WTC11 (cell line): ENCODE results near the gene TMEM200A. TPM values are rescaled to one million over a fixed set of nuclear protein-coding genes. Genes with fewer than 3 reads are reported as not detected.

ENCODE experiments used
- ATAC-seq: fragments of 200-7000 bp; cut with Tn5 transposase; 2 replicates; pipeline ENCODE4 v1.10.0; 2021; ENCODE audit warnings: mild to moderate bottlenecking, moderate library complexity
- CTCF ChIA-PET: fragments of 300-600 bp; sonication (Branson Sonifier 250); formaldehyde crosslinking; loops from one replicate; lab custom pipeline; 2021; ENCODE audit warnings: antibody characterized with exemption; lab: Charles Lee
- POLR2A ChIA-PET: fragments of 350-600 bp; sonication (Branson Sonifier 250); formaldehyde crosslinking; loops from one replicate; lab custom pipeline; 2021; ENCODE audit warnings: antibody characterized with exemption; lab: Charles Lee
- DNase-seq: peaks from one replicate; pipeline ENCODE4 v3.0.0; 2021; ENCODE audit warnings: low spot score
- H3K27ac Mint-ChIP-seq: 2 replicates; pipeline ENCODE4 v1.8.0; 2021; ENCODE audit warnings: mixed read lengths
- H3K27me3 Mint-ChIP-seq: 2 replicates; pipeline ENCODE4 v1.8.0; 2021; ENCODE audit warnings: low read depth, mild to moderate bottlenecking, moderate library complexity, mixed read lengths
- H3K36me3 Mint-ChIP-seq: 2 replicates; pipeline ENCODE4 v1.8.0; 2021; ENCODE audit warnings: mixed read lengths
- H3K4me1 Mint-ChIP-seq: 2 replicates; pipeline ENCODE4 v1.8.0; 2022; ENCODE audit warnings: mixed read lengths
- H3K4me3 Mint-ChIP-seq: 2 replicates; pipeline ENCODE4 v1.8.0; 2021; ENCODE audit warnings: mild to moderate bottlenecking, moderate library complexity, mixed read lengths
- H3K9me3 Mint-ChIP-seq: 2 replicates; pipeline ENCODE4 v1.8.0; 2021; ENCODE audit warnings: mixed read lengths
- AR ChIP-seq: fragments of 250-450 bp; sonication (Bioruptor Pico); IDR thresholded peaks from 2 replicates; pipeline ENCODE4 v1.9.0; 2021; ENCODE audit warnings: mild to moderate bottlenecking
- ATF1 ChIP-seq: sonication (generic); formaldehyde crosslinking; IDR thresholded peaks from 2 replicates; pipeline ENCODE4 v1.8.1; 2023; ENCODE audit warnings: mild to moderate bottlenecking, moderate library complexity, missing genetic modification reagents
- CTCF ChIP-seq: fragments of 200-600 bp; IDR thresholded peaks from 2 replicates; pipeline ENCODE4 v1.8.0; 2022; ENCODE audit warnings: antibody characterized with exemption
- EMX1 ChIP-seq: fragments of 250-450 bp; sonication (Bioruptor Pico); IDR thresholded peaks from 2 replicates; pipeline ENCODE4 v1.8.0; 2021; ENCODE audit warnings: mild to moderate bottlenecking
- NR3C1 ChIP-seq: sonication (generic); formaldehyde crosslinking; conservative IDR thresholded peaks from 2 replicates; pipeline ENCODE4 v1.8.1; 2023; ENCODE audit warnings: low read depth, mild to moderate bottlenecking, missing genetic modification reagents
- SMAD3 ChIP-seq: sonication (generic); formaldehyde crosslinking; IDR thresholded peaks from 2 replicates; pipeline ENCODE4 v1.8.0; 2022; ENCODE audit warnings: missing genetic modification reagents, mild to moderate bottlenecking, borderline replicate concordance
- TEAD4 ChIP-seq: sonication (generic); formaldehyde crosslinking; IDR thresholded peaks from 2 replicates; pipeline ENCODE4 v1.8.0; 2022; ENCODE audit warnings: mild to moderate bottlenecking, missing genetic modification reagents
- ZBTB21 ChIP-seq: sonication (generic); formaldehyde crosslinking; IDR thresholded peaks from 2 replicates; pipeline ENCODE4 v1.8.1; 2023; ENCODE audit warnings: mild to moderate bottlenecking, missing genetic modification reagents, borderline replicate concordance
- ZNF423 ChIP-seq: fragments of 250-450 bp; sonication (Bioruptor Pico); IDR thresholded peaks from 2 replicates; pipeline ENCODE4 v2.1.2; 2022; ENCODE audit warnings: mild to moderate bottlenecking, moderate library complexity
- ZNF425 ChIP-seq: fragments of 250-450 bp; sonication (Bioruptor Pico); conservative IDR thresholded peaks from 2 replicates; pipeline ENCODE4 v1.9.0; 2021; ENCODE audit warnings: mild to moderate bottlenecking
- ZNF532 ChIP-seq: fragments of 250-450 bp; sonication (Bioruptor Pico); IDR thresholded peaks from 2 replicates; pipeline ENCODE4 v1.9.0; 2021; ENCODE audit warnings: mild to moderate bottlenecking, borderline replicate concordance
- ZSCAN18 ChIP-seq: fragments of 250-450 bp; sonication (Bioruptor Pico); IDR thresholded peaks from 2 replicates; pipeline ENCODE4 v2.1.2; 2022; ENCODE audit warnings: mild to moderate bottlenecking, moderate library complexity
- total RNA-seq: library from RNA; stranded (reverse); gene quantifications from 3 replicates; pipeline ENCODE4 v1.2.3, GENCODE V29; 2021
- TF ChIP-seq, protein P1 (sequence below): fragments of 250-450 bp; sonication (Bioruptor Pico); IDR thresholded peaks from 2 replicates; pipeline ENCODE4 v1.9.0; 2021; ENCODE audit warnings: moderate library complexity, mild to moderate bottlenecking, inconsistent platforms, borderline replicate concordance

The TMEM200A gene
- total RNA-seq, 1 experiment from 2014 or later: 11.0 TPM

- no peak for TF ChIP-seq CTCF
- TF ChIP-seq, all 79 proteins: peak for 4
Measured at GRCh38 chr6:130366107-130367005, 539 bp downstream of the TMEM200A start (continued).

DNA sequence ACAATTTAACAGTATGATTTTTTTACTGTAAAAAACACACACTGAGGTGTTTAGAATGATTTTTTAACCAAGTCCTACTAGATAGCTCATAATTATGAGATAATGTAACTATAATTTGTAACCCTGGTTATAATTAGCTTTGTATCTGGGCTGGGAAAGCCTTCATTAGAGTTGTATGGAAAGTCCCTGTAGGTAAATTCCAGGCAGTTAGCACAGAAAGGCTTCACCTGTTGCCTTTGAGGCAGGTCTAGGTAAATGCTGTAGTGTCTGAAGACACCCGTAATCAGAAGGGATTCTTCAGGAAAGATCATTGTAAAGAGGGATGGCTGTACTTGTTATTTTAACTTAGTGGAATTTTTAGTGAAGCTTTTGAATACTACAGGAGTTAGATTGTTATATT lies 1.9 kb downstream of the TMEM200A start:
- Mint-ChIP-seq H3K27ac (no peak overlapping the region), H3K4me3 (peak overlapping the region; percentile 88), H3K9me3 (no peaks in the 10 kb centered on the region), H3K27me3 (peaks cover 2% of the 10 kb centered on the region; the same call in 1 of the 2 replicates), H3K36me3 (no peaks in the 10 kb centered on the region)
- POLR2A ChIA-PET: no interaction called here
- CTCF ChIA-PET: interaction anchor here (0.7 kb wide), 1 partner anchor 86 kb away, joined by 3 read pairs; no protein-coding TSS in a partner anchor
- no peak for DNase-seq
- TF ChIP-seq AR (CRISPR knock-in tag): no peak
- TF ChIP-seq ZNF423: no peak
- TF ChIP-seq ZSCAN18 (CRISPR knock-in tag): no peak
- TF ChIP-seq, protein P1, sequence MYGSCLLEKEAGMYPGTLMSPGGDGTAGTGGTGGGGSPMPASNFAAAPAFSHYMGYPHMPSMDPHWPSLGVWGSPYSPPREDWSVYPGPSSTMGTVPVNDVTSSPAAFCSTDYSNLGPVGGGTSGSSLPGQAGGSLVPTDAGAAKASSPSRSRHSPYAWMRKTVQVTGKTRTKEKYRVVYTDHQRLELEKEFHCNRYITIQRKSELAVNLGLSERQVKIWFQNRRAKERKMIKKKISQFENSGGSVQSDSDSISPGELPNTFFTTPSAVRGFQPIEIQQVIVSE: no peak
- TF ChIP-seq, all 79 proteins: peak for 0
- H3K4me1 Mint-ChIP-seq: peaks cover 50% of the 10 kb centered on the region
- no peak for ATAC-seq

DNA sequence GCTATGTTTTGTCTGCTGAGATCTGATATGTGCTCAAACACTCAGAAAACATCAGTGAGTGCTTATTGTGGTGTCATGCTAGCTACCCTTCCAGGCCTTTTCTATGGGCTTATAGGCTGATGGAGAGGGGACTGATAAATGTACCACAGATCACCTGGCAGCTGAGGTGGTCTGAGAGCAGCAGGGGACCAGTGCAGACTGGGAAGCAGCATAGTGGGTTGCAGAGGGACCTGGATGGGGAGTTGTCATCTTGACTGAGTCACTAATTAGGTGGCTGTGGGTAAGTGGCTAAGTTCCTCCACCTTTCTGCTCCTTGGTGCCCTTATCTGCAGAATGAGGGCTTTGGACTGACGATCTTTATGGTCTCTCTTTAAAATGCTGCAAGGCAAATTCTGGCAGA lies 2.8 kb downstream of the TMEM200A start:
- Mint-ChIP-seq H3K4me1 (peaks cover 54% of the 10 kb centered on the region), H3K9me3 (no peaks in the 10 kb centered on the region), H3K27me3 (peaks cover 2% of the 10 kb centered on the region; the same call in 1 of the 2 replicates), H3K27ac (no peak overlapping the region), H3K36me3 (no peaks in the 10 kb centered on the region), H3K4me3 (no peak overlapping the region)
- POLR2A ChIA-PET: no interaction called here
- ATAC-seq: no peak
- CTCF ChIA-PET: no interaction called here
- no peak for DNase-seq
- no peak for TF ChIP-seq ZNF532 (CRISPR knock-in tag)
- TF ChIP-seq ATF1 (CRISPR knock-in tag): no peak
- TF ChIP-seq, protein P1: no peak
- TF ChIP-seq ZNF425 (CRISPR knock-in tag): no peak
- no peak for TF ChIP-seq TEAD4 (CRISPR knock-in tag)
- TF ChIP-seq ZBTB21: no peak
- TF ChIP-seq NR3C1 (CRISPR knock-in tag): no peak
- TF ChIP-seq EMX1 (CRISPR knock-in tag): no peak
- TF ChIP-seq SMAD3 (CRISPR knock-in tag): no peak
- no peak for TF ChIP-seq CTCF
